DOHH2 (cell line): ENCODE measurements around the gene ST7.

Source experiments
- CTCF ChIP-seq: fragments of 200-600 bp; sonication (generic); IDR thresholded peaks from one replicate; pipeline ENCODE4 v1.5.1; 2014; ENCODE audit warnings: antibody characterized with exemption, mild to moderate bottlenecking, low read depth, low read length; ENCODE audit not compliant: poor library complexity, severe bottlenecking
- EZH2phosphoT487 ChIP-seq: fragments of 200-600 bp; sonication (generic); IDR thresholded peaks from 2 replicates; pipeline ENCODE4 v1.6.1; 2017; ENCODE audit warnings: borderline replicate concordance, mild to moderate bottlenecking, antibody characterized with exemption, low read length, moderate library complexity, mixed read lengths

GRCh38 chr7:117247809-117248208 lies 294.5 kb downstream of the ST7 start:
- TF ChIP-seq CTCF (no peak), EZH2phosphoT487 (no peak)
